IPS DF 19.7 (cell line): ENCODE measurements around the gene CDC14C.
"Not testable (repeated sequence)": the region's sequence is repeated elsewhere in the genome, so short reads cannot be mapped to it uniquely, and the experiment has no call there.

Experiments
- DNase-seq: peaks from one replicate; pipeline ENCODE4 v3.0.0-alpha.2; 2013; ENCODE audit warnings: low read depth, low spot score

The CDC14C gene

GRCh38 chr7:48924433-48924832 is at the start of gene CDC14C:
TSS of gene CDC14C (plus strand) at chr7:48924547. CDS start at chr7:48924673, 126 bp downstream.
- DNase-seq, result no peak

- DNase-seq, result peak; percentile 54
Observed at GRCh38 chr7:48875045-48875916, 49.1 kb upstream of the CDC14C start.

DNA sequence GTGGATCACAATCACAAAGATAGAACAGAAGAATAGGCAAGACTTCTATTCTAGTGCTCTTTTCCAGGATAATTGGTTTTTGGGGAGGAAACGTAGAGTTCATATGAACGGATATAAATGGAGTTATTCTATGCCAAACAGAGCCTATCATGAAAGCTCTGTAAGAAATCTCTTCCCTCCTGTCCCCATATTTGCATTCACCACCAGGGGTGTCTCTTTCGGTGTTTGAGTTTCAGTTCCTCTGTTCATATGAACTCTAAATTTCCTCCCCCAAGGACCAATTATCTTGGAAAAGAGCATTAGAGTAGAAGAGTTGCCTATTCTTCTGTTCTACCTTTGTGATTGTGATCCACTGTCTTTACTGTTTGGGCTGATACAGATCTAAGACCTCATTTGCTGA is 48.3 kb upstream of the CDC14C start:
- DNase-seq, result no peak

- no peak for DNase-seq
Observed at GRCh38 chr7:48880851-48881250, 43.5 kb upstream of the CDC14C start.

DNA sequence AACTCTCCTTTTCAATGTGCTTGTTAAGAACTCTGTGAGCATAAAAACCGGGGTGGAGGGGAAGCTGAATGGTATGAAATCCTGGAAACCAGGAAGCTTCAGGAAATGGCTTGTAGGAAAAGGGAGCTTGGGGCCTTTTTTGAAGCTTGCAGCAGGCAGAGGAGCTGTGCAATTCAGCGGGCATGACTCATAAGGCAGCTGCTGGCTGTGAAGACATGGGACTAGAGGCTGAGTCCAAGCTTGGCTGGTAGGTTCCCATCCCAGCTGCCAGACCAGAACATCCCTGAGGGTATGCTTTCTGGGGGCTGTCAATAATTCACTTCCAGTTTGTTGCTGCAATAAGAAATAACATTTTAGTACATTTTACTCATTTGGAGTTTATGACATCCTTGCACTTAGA is 36.8 kb upstream of the CDC14C start:
- no peak for DNase-seq

- DNase-seq, result no peak
Observed at GRCh38 chr7:48894574-48894973, 29.8 kb upstream of the CDC14C start.

- no peak for DNase-seq
Observed at GRCh38 chr7:48899932-48900331, 24.4 kb upstream of the CDC14C start.

GRCh38 chr7:48901966-48902365 is 22.4 kb upstream of the CDC14C start:
- no peak for DNase-seq

DNA sequence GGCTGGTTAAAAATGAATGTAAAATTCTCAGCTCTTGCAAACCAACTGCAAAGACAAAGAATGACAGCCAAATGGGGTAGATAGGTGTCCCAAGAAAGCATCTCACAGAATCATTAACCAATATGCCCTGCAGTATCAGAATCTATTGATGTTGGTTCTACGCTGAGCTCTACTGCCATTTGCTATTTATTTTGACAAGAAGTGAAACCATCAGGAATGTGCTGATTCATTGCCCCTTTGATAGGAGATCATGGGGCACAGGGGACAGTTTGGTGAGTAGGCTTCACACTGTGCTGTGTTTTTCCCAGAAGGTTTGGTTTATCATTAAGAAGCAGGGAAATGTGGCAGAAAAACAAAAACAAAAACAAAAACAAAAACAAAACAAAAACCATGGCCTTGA is 19.4 kb upstream of the CDC14C start:
- DNase-seq, result no peak

- not testable (repeated sequence) for DNase-seq
Observed at GRCh38 chr7:48905686-48906085, 18.7 kb upstream of the CDC14C start.

DNA sequence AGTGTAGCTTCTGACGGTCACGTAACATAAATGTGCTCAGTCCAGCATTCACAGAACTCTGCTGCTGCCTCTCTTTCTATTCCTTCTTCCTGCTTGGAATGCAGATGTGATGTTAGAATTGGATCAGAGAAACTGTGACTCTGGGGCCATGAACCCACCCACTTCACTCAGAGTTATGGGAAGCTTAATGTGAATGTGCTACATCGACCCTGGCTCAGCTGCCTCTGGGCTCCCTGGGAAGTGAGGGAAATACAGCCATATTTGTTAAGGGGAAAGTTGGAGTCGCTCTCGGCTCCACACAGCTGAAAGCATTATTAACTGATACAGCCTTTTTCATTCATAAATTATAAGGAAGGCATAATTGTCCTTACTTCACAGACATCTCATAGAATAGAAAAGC is 14.5 kb upstream of the CDC14C start:
- DNase-seq, result not testable (repeated sequence)

DNA sequence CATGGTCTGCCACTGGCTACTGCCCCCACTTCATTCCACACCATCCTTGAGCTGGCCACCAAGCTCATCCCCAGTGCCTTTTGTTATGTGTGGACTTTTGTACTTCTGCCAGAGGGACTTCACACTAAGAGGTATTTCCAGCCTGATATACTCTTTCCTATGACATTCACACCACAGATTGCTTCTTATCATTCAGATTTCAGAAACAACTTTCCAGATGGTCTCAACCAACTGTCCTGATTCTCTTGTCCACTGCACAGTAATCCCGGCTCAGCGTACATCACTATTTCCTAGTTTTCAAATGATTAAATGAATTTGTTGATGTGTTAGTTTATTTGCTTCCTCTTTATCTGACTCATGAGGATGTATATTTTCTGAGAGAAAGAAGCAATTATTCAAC is 7.1 kb downstream of the CDC14C start:
- DNase-seq, result no peak

- DNase-seq, result no peak
Observed at GRCh38 chr7:48932126-48932910, 8.0 kb downstream of the CDC14C start.

DNA sequence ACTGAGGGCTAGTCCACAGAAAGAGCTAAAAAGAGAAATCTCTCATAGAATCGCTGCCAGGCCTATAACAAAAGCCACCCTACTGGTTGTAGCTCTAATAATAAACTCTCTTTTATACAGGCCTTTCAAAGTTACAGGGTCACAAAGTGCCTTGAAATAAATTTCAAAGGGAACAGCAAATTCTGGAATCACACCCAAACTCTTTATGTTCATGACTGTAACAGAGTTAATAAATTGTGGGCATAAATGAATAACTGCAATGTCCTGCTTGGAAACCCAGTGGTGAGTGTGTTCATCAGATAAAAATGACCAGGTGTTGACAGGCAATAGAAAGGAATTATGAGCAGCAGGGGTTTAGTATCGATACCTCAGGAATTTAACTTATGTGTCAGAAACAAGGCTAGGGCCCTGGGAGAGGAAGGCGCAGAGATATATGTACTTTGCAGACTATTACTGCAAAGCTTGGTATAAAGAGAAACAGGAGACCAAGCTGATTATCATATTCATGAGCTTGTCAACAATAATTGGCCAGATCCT is 9.3 kb downstream of the CDC14C start:
- DNase-seq, result no peak

DNA sequence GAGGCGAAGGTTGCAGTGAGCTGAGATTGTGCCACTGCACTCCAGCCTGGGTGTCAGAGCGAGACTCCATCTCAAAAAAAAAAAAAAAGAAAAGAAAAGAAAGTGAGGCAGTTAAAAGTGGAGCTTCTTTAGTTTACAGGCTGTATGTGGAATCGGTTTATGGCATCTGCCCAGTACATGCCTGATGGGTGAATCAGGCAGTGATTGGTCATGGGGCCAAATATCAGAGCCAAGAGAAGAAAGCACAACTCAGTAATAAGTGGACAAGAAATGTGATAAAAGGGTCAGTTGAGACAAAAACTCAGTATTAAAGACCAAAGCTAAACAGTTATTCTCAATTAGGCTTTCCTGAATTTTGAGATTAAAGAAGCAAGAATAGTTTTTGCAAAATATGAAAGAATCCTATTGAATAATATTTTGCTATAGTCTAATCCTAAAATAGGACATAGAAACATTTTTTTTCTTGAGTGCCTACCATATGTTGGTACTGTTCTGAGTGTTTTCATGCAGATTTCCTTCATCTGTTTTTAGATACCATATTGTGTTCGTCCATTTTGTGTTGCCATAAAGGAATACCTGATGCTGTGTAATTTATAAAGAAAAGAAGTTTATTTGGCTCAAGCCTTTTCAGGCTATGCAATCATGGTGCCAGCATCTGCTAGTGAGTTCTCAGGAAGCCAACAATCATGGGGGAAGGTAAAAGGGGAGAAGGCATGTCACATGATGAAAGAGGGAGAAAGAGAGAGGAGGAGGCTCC is 14.4 kb downstream of the CDC14C start:
- DNase-seq, result no peak

DNA sequence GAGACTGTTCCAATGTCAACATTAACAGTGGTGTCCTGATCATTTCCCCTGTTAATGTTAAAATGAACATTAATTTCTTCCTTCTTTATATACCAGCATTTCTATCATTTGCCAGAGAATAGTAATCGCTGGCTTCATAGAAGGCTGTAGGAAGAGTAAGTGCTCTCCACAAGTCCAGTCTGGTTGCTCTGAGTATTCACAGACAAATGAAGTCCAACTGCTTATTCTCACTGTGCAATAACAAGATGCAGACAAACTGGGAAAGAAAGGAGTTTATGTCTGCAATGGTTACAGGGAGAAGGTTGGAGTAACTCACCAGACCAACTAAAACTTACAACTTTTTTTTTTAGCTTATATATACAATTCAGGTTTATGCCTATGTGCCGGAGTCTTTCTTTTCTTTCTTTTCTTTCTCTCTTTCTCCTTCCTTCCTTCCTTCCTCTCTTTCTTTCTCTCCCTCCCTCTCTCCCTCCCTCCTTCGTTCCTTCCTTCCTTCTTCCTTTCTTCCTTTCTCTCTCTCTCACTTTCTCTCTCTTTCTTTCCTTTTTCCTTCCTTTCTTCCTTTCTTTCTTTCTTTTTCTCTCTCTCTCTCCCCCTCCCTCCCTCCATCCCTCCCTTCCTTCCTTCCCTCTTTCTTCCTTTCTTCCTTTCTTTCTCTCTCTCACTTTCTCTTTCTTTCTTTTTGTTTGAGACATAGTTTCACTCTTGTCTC is 19.1 kb downstream of the CDC14C start:
- no peak for DNase-seq

- no peak for DNase-seq
Observed at GRCh38 chr7:48955916-48956315, 31.6 kb downstream of the CDC14C start.

DNA sequence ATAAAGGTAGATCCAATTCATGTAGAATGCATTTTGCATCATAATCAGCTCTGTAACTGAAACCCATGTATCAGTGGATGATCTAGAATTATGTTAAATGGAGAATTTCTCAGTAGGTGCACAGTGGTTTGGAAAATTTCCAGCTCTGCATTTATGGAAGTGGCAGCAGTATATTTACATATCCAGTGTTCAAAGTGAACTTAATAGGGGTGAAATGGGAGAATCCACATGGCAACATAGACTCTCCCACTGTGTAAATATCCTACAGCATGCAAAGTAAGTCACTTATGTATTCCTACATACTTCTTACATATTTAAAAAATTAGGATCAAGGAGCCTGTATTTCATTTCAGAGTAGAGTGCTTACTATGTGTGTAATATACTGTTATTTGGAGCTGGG is 35.3 kb downstream of the CDC14C start:
- DNase-seq, result no peak

DNA sequence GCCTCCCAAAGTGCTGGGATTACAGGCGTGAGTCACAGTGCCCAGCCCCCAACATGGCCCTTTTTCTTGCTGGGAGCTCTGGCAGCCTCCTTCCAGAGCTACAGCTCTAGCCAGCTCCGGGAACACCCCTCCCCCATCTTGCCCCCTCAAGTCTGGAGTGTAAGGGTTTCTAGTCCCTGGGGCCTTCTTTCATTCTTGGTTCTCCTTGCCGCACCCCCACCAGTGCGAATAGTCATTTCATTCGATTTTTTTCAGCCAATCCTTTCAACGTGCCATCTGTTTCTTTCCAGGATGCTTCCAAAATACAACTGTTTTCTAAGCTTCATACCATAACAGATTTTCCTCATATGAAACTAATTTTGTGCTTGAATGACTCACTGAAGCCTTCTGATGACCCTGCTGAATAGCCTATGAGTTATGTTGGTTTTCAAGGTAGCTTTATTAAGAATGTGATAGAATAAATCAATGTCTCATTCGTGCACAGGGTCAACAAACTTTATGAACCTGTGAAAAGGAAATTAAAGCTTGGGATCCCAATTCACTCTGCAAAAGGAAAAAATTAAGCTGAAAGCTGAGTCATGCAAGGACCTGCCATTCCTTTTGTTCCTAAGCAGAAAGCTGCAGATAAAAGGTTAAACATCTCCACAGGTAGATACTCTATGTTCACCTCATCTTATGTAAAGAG is 38.6 kb downstream of the CDC14C start:
- no peak for DNase-seq

GRCh38 chr7:48964074-48964473 is 39.7 kb downstream of the CDC14C start:
- no peak for DNase-seq

DNA sequence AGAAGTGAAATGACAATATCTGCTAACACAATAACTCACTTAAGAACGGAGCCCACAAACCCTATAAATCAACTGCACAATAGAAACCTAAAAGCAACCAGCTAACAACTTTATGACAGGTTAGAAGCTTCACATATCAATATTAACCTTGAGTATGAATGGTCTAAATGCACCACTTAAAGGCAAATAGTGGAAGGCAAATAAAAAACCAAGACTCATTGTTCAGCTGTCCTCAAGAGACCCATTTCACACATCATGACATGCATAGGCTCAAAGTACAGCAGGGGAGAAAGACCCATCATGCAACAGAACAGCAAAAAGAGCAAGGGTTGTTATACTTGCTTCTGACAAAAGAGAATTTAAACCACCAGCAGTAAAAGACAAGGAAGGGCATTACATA is 46.8 kb downstream of the CDC14C start:
- no peak for DNase-seq
